Ascending aorta (tissue), 2 donors: ENCODE data around the gene CRYM. TPM values are rescaled to one million over a fixed set of nuclear protein-coding genes. Genes with fewer than 3 reads are reported as not detected.
"Not testable (repeated sequence)": the region's sequence is repeated elsewhere in the genome, so short reads cannot be mapped to it uniquely, and the experiment has no call there.

Experiments used
- DNase-seq, 2 donors: peaks; one replicate each; pipeline ENCODE4 v3.0.0-alpha.2; 2019; ENCODE audit warnings: low spot score in 2 of 2
- H3K27ac ChIP-seq, 2 donors: fragments of 200-600 bp; sonication (generic); one replicate each; pipeline ENCODE4 v1.5.1; 2016 to 2017; ENCODE audit warnings: mild to moderate bottlenecking in 1 of 2
- H3K27me3 ChIP-seq: fragments of 200-600 bp; sonication (generic); one replicate; pipeline ENCODE4 v1.5.1; 2017
- H3K36me3 ChIP-seq, 2 donors: fragments of 200-600 bp; sonication (generic); one replicate each; pipeline ENCODE4 v1.5.1; 2016
- H3K4me1 ChIP-seq, 2 donors: fragments of 200-600 bp; sonication (generic); one replicate each; pipeline ENCODE4 v1.5.1; 2016 to 2017; ENCODE audit warnings: mild to moderate bottlenecking in 1 of 2
- H3K4me3 ChIP-seq, 2 donors: fragments of 200-600 bp; sonication (generic); one replicate each; pipeline ENCODE4 v1.5.1; 2016 to 2017; ENCODE audit warnings: mild to moderate bottlenecking in 1 of 2
- H3K9me3 ChIP-seq, 2 donors: fragments of 200-600 bp; sonication (generic); one replicate each; pipeline ENCODE4 v1.5.1; 2016
- CTCF ChIP-seq, 3 experiments: fragments of 200-600 bp in 2 of 3; fragments of 450-650 bp in 1 of 3; sonication (generic) in 2 of 3; IDR thresholded peaks; one replicate each; pipeline ENCODE4 v1.5.1; 2016 to 2019; ENCODE audit warnings: antibody characterized with exemption in 3 of 3, mild to moderate bottlenecking in 1 of 3, moderate library complexity in 1 of 3
- intact Hi-C: fragments of 100-400 bp; cut with DNase I; formaldehyde crosslinking; loops from one replicate; pipeline ENCODE4 v1.15.1; 2023
- total RNA-seq: library from RNA; depleted of rRNA; stranded (reverse); fragments of >200 nt; gene quantifications from one replicate; pipeline ENCODE4 v1.1.0, GENCODE V29; 2016

Gene CRYM
- not detected for total RNA-seq

- H3K4me1 ChIP-seq, result no peaks in the 10 kb centered on the region
Measured at GRCh38 chr16:21277927-21278706, at the start of gene CRYM. Gene CRYM, minus strand, starts transcription at chr16:21278290. Its CDS starts 39 bp downstream, at chr16:21278251.

GRCh38 chr16:21327046-21327445 lies 49.0 kb upstream of the CRYM start:
- no peak overlapping the region for H3K27ac ChIP-seq
- intact Hi-C loops, result no loop called here
- no peak for TF ChIP-seq CTCF (IDR thresholded peaks at IDR 0.05)

More at GRCh38 chr16:21277927-21278706, at the start of gene CRYM:
- Histone ChIP-seq H3K4me3 (peak within 1 kb of the TSS; percentile 56 to 62), H3K9me3 (no peaks in the 10 kb centered on the region), H3K27ac (peak within 1 kb of the TSS in 1 of 2 donors; percentile 24), H3K27me3 (no peaks in the 10 kb centered on the region), H3K36me3 (no peaks in the 10 kb centered on the region)
- peak; percentile 65 to 91 (median 85) for TF ChIP-seq CTCF (IDR thresholded peaks at IDR 0.05)
- intact Hi-C loops, result loop anchor here (1.0 kb wide), 2 partner anchors 90 to 120 kb away; partner anchors contain the start of gene LDAF1
- peak in 1 of 2 donors; percentile 70 for DNase-seq

GRCh38 chr16:21326459-21326858 lies 48.4 kb upstream of the CRYM start:
- intact Hi-C loops, result no loop called here
- Histone ChIP-seq H3K36me3 (no peaks in the 10 kb centered on the region), H3K27me3 (no peaks in the 10 kb centered on the region), H3K4me1 (no peaks in the 10 kb centered on the region), H3K4me3 (no peak overlapping the region), H3K27ac (no peak overlapping the region), H3K9me3 (no peaks in the 10 kb centered on the region)
- DNase-seq, result no peak
- TF ChIP-seq CTCF (IDR thresholded peaks at IDR 0.05), result no peak

More at GRCh38 chr16:21327046-21327445, 49.0 kb upstream of the CRYM start:
- Histone ChIP-seq H3K9me3 (no peaks in the 10 kb centered on the region), H3K4me1 (no peaks in the 10 kb centered on the region), H3K36me3 (no peaks in the 10 kb centered on the region), H3K4me3 (no peak overlapping the region), H3K27me3 (no peaks in the 10 kb centered on the region)
- no peak for DNase-seq

GRCh38 chr16:21324267-21324666 lies 46.2 kb upstream of the CRYM start:
- DNase-seq, result no peak
- H3K9me3 ChIP-seq, result no peaks in the 10 kb centered on the region
- no peaks in the 10 kb centered on the region for H3K4me1 ChIP-seq
- H3K36me3 ChIP-seq, result no peaks in the 10 kb centered on the region
- no peak overlapping the region for H3K27ac ChIP-seq
- no peaks in the 10 kb centered on the region for H3K27me3 ChIP-seq
- H3K4me3 ChIP-seq, result no peak overlapping the region
- no peak for TF ChIP-seq CTCF (IDR thresholded peaks at IDR 0.05)
- intact Hi-C loops, result no loop called here

- H3K27me3 ChIP-seq, DNase-seq, H3K36me3 ChIP-seq, H3K9me3 ChIP-seq, H3K27ac ChIP-seq, H3K4me1 ChIP-seq, intact Hi-C loops, H3K4me3 ChIP-seq: not testable (repeated sequence)
Measured at GRCh38 chr16:21322251-21322650, 44.2 kb upstream of the CRYM start.

- Histone ChIP-seq H3K27ac (no peak overlapping the region), H3K4me3 (no peak overlapping the region), H3K27me3 (no peaks in the 10 kb centered on the region), H3K4me1 (no peaks in the 10 kb centered on the region), H3K36me3 (no peaks in the 10 kb centered on the region), H3K9me3 (no peaks in the 10 kb centered on the region)
- no peak for TF ChIP-seq CTCF (IDR thresholded peaks at IDR 0.05)
- intact Hi-C loops, result no loop called here
- DNase-seq, result no peak
Measured at GRCh38 chr16:21321736-21322135, 43.6 kb upstream of the CRYM start.
